ENCODE measurements around the gene UVRAG.

DNA sequence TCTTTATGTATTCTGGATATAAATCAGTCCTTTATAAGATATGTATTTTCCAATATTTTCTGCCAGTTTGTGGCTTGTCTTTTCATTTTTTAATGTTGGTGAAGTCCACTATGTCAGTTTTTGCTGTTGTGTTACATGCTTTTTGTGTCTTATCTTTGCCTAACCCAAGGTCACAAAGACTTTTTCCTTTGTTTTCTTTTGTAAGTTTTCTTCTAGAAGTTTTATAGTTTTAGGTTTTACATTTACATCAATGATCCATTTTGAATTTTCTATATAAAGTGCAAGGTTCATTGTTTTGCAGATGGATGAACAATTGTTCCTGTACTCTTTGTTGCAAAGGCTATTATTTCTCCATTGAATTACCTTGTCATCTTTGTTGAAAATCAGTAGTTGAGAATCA lies 69.3 kb downstream of the UVRAG start:
- TF ChIP-seq FOXP2 (optimal IDR thresholded peaks at IDR 0.05; ENCODE audit: control extremely low read depth, extremely low read length, insufficient read depth) (no peak), EZH2 (IDR thresholded peaks at IDR 0.05) (no peak), POLR2AphosphoS5 (IDR thresholded peaks at IDR 0.05; ENCODE audit: borderline replicate concordance, low read depth, low read length) (no peak)
